ENCODE measurements around the gene SLC25A34. TPM values are rescaled to one million over a fixed set of nuclear protein-coding genes. Genes with fewer than 3 reads are reported as not detected.

Gene SLC25A34
- total and polyA plus RNA-seq, 2 of the 13 experiments (the other 11 are each of a cell fraction or from before 2014, with no cell fraction given), result 0.13 to 0.18 TPM

DNA sequence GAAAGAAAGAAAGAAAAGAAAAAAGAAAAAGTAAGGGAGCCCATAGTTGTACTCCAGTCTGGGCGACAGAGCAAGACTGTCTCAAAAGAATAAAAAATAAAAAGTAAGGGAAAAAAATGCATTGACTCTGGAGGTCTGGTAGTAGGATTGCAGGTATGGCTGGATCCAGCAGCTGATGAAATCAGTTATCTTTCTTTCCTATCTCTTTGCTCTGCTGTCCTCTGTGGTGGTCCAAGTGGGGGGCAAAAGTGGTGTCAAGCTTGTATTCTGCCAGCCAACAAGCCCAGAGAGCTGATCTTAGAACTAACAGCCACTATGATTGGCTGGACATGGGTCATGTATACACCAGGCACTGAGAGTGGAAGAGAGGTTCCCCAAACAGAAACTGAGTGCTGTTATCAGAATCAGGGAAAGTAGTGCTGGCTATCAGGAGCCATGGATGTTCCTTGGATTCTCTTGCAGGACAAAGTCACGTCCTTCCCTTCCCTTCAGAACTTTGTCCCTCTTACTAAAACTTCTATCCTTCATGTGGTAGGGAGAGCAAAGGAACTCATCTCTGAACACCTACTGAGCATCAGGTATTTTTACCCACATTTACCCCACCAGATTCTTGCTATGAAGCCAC lies 19.1 kb downstream of the SLC25A34 start:
- POLR2A ChIA-PET, result no interaction called here
- no TSS peak for BruUV-seq (replicated peaks)
- Histone ChIP-seq H4K20me1 (ENCODE audit: insufficient read depth, low read length) (no peaks in the 10 kb centered on the region), H3K4me3 (replicated peaks in 1 of 3; ENCODE audit: insufficient read depth in 1 of 3, low read depth in 2 of 3, low read length in 3 of 3) (no peak overlapping the region), H3K79me2 (ENCODE audit: insufficient read depth, low read length) (peaks cover 2% of the 10 kb centered on the region), H3K9me3 (ENCODE audit: low read length) (no peaks in the 10 kb centered on the region), H3K27ac (ENCODE audit: extremely low read length, insufficient read depth, low read length) (no peak overlapping the region), H3K36me3 (replicated peaks in 1 of 2; ENCODE audit: control insufficient read depth in 1 of 2, insufficient read depth in 2 of 2, low read length in 2 of 2) (no peaks in the 10 kb centered on the region), H3K4me2 (ENCODE audit: low read depth, low read length) (no peak overlapping the region), H3K27me3 (ENCODE audit: control insufficient read depth in 1 of 2, insufficient read depth in 2 of 2, low read length in 2 of 2) (peaks cover 1 to 38% of the 10 kb centered on the region in 2 experiments), H2AFZ (ENCODE audit: low read length) (no peak overlapping the region), H3K9ac (ENCODE audit: insufficient read depth, low read depth, low read length) (no peak overlapping the region), H3K4me1 (ENCODE audit: insufficient read depth, low read length) (peaks cover 62% of the 10 kb centered on the region)
- in situ Hi-C loops (cut with HindIII; ENCODE audit: extremely low pct_ligation_motif_present, low pct_unique_long_range_greater_than_20kb) (no loop called here), intact Hi-C loops (cut with micrococcal nuclease; ENCODE audit: unreplicated experiment) (no loop called here)
- ATAC-seq (no peak), DNase-seq (ENCODE audit: low spot score) (no peak), FAIRE-seq (no peak)
- CTCF ChIA-PET (ENCODE audit: low intra/inter-chr PET ratio, low total read pairs), result no interaction called here
- WGBS (ENCODE audit: low lambda C conversion rate), result 51% methylated on average over 2 of the region's 2 CpGs
- TF ChIP-seq JUND (CRISPR knock-in tag; IDR thresholded peaks at IDR 0.05) (no peak), ZNF329 (CRISPR knock-in tag; IDR thresholded peaks at IDR 0.05; ENCODE audit: low read depth) (peak; percentile 99), KDM1A (CRISPR knock-in tag; IDR thresholded peaks at IDR 0.05) (0 out of 2 replicates have a peak, but pooled peaks have one; percentile 11)

DNA sequence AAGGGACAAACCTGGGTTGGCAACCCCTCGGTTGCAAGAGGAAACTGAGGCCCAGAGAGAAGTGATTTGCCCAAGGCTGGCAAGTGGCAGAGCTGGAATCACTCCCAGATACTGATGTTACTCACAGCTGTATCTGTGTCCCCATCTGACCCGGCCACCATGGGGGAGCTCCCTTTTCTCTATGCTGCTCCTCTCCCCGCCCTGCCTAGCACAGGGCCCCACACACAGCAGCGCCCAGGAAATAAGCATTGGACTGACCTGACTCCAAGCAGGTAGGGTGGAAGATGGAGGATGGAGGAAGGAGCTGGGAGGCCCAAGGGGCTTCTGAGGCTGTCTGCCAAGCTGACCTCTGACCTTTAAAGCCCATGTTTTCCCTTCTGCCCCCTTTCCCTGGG lies 19.6 kb downstream of the SLC25A34 start:
- CTCF ChIA-PET (ENCODE audit: low intra/inter-chr PET ratio, low total read pairs), result no interaction called here
- TF ChIP-seq TBL1XR1 (IDR thresholded peaks at IDR 0.05; ENCODE audit: borderline replicate concordance, low read length, partially characterized antibody), result no peak
- no peak for TF ChIP-seq ZC3H13 (CRISPR knock-in tag; IDR thresholded peaks at IDR 0.05)
- TF ChIP-seq ZBTB43 (CRISPR knock-in tag; conservative IDR thresholded peaks at IDR 0.05), result no peak
- TF ChIP-seq KLF16 (CRISPR knock-in tag; IDR thresholded peaks at IDR 0.05), result no peak
- TF ChIP-seq ZFP1 (CRISPR knock-in tag; IDR thresholded peaks at IDR 0.05), result no peak
- TF ChIP-seq TBX2 (CRISPR knock-in tag; IDR thresholded peaks at IDR 0.05; ENCODE audit: borderline replicate concordance), result no peak
- no peak for TF ChIP-seq ZBTB20 (CRISPR knock-in tag; IDR thresholded peaks at IDR 0.05; ENCODE audit: borderline replicate concordance, low read depth)
- no peak for TF ChIP-seq ZKSCAN5 (CRISPR knock-in tag; IDR thresholded peaks at IDR 0.05)
- TF ChIP-seq TBP (CRISPR knock-in tag; IDR thresholded peaks at IDR 0.05), result no peak
- peak; percentile 62; the same call in 1 of the 2 replicates for TF ChIP-seq RXRA (CRISPR knock-in tag; IDR thresholded peaks at IDR 0.05)
- no peak for TF ChIP-seq NR2F6 (IDR thresholded peaks at IDR 0.05)
- TF ChIP-seq NR2F6 (CRISPR knock-in tag; IDR thresholded peaks at IDR 0.05), result 0 out of 2 replicates have a peak, but pooled peaks have one; percentile 11
- TF ChIP-seq ZMYM4 (CRISPR knock-in tag; IDR thresholded peaks at IDR 0.05), result no peak
- TF ChIP-seq RXRB (CRISPR knock-in tag; IDR thresholded peaks at IDR 0.05; ENCODE audit: borderline replicate concordance), result peak; percentile 65; the same call in 1 of the 2 replicates
- TF ChIP-seq JUNB (CRISPR knock-in tag; IDR thresholded peaks at IDR 0.05; ENCODE audit: borderline replicate concordance), result no peak
- TF ChIP-seq THRA (CRISPR knock-in tag; IDR thresholded peaks at IDR 0.05; ENCODE audit: borderline replicate concordance), result peak; percentile 80; the same call in 1 of the 2 replicates

More for the DNA sequence above, 19.6 kb downstream of the SLC25A34 start:
- Histone ChIP-seq H3K27ac (ENCODE audit: extremely low read length, insufficient read depth, low read length) (no peak overlapping the region), H2AFZ (ENCODE audit: low read length) (no peak overlapping the region), H3K4me2 (ENCODE audit: low read depth, low read length) (no peak overlapping the region), H3K4me1 (ENCODE audit: insufficient read depth, low read length) (peaks cover 62% of the 10 kb centered on the region), H4K20me1 (ENCODE audit: insufficient read depth, low read length) (no peaks in the 10 kb centered on the region), H3K36me3 (replicated peaks in 1 of 2; ENCODE audit: control insufficient read depth in 1 of 2, insufficient read depth in 2 of 2, low read length in 2 of 2) (no peaks in the 10 kb centered on the region), H3K9ac (ENCODE audit: insufficient read depth, low read depth, low read length) (no peak overlapping the region), H3K4me3 (replicated peaks in 1 of 3; ENCODE audit: insufficient read depth in 1 of 3, low read depth in 2 of 3, low read length in 3 of 3) (no peak overlapping the region), H3K9me3 (ENCODE audit: low read length) (no peaks in the 10 kb centered on the region), H3K27me3 (ENCODE audit: control insufficient read depth in 1 of 2, insufficient read depth in 2 of 2, low read length in 2 of 2) (peaks cover 1 to 34% of the 10 kb centered on the region in 2 experiments; a peak in 4 of 5 replicates), H3K79me2 (ENCODE audit: insufficient read depth, low read length) (peaks cover 2% of the 10 kb centered on the region)
- POLR2A ChIA-PET, result no interaction called here
- ATAC-seq (no peak), DNase-seq (ENCODE audit: low spot score) (no peak), FAIRE-seq (no peak)
- 22% methylated on average over 3 of the region's 4 CpGs for WGBS (ENCODE audit: low lambda C conversion rate)
- in situ Hi-C loops (cut with HindIII; ENCODE audit: extremely low pct_ligation_motif_present, low pct_unique_long_range_greater_than_20kb) (no loop called here), intact Hi-C loops (cut with micrococcal nuclease; ENCODE audit: unreplicated experiment) (no loop called here)
- BruUV-seq (replicated peaks), result no TSS peak
